ENCODE data around the gene FBLN1. TPM values are rescaled to one million over a fixed set of nuclear protein-coding genes. Genes with fewer than 3 reads are reported as not detected.

The FBLN1 gene
- total RNA-seq, 1 experiment from 2014 or later, result 183 TPM

GRCh38 chr22:45586651-45587405, 84.1 kb downstream of the FBLN1 start:
- Mint-ChIP-seq H3K27me3 (ENCODE audit: low read depth) (no peaks in the 10 kb centered on the region), H3K4me3 (no peak overlapping the region), H3K4me1 (peaks cover 19% of the 10 kb centered on the region), H3K27ac (no peak overlapping the region), H3K36me3 (no peaks in the 10 kb centered on the region), H3K9me3 (no peaks in the 10 kb centered on the region)
- TF ChIP-seq AR (CRISPR knock-in tag; IDR thresholded peaks at IDR 0.05) (no peak), E2F4 (CRISPR knock-in tag; IDR thresholded peaks at IDR 0.05; ENCODE audit: borderline replicate concordance, low read depth) (no peak), NR2C2 (CRISPR knock-in tag; IDR thresholded peaks at IDR 0.05) (no peak), SP1 (CRISPR knock-in tag; conservative IDR thresholded peaks at IDR 0.05) (no peak), PREB (CRISPR knock-in tag; IDR thresholded peaks at IDR 0.05; ENCODE audit: borderline replicate concordance) (no peak), NFE2L1 (CRISPR knock-in tag; IDR thresholded peaks at IDR 0.05) (no peak), STAT6 (CRISPR knock-in tag; conservative IDR thresholded peaks at IDR 0.05; ENCODE audit: low read depth) (no peak), GRHL2 (CRISPR knock-in tag; IDR thresholded peaks at IDR 0.05; ENCODE audit: insufficient replicate concordance, severe bottlenecking) (no peak), RELA (CRISPR knock-in tag; IDR thresholded peaks at IDR 0.05; ENCODE audit: borderline replicate concordance) (no peak), ESRRA (CRISPR knock-in tag; IDR thresholded peaks at IDR 0.05; ENCODE audit: borderline replicate concordance) (no peak), AFF4 (CRISPR knock-in tag; IDR thresholded peaks at IDR 0.05; ENCODE audit: borderline replicate concordance) (no peak), ATF6 (CRISPR knock-in tag; IDR thresholded peaks at IDR 0.05) (no peak), FOXK1 (CRISPR knock-in tag; IDR thresholded peaks at IDR 0.05) (no peak), JAZF1 (CRISPR knock-in tag; IDR thresholded peaks at IDR 0.05) (no peak), ZNF281 (CRISPR knock-in tag; IDR thresholded peaks at IDR 0.05) (no peak), TP53 (CRISPR knock-in tag; IDR thresholded peaks at IDR 0.05) (no peak), ZNF232 (CRISPR knock-in tag; IDR thresholded peaks at IDR 0.05) (no peak), ZNF423 (CRISPR knock-in tag; IDR thresholded peaks at IDR 0.05) (no peak)
- POLR2A ChIA-PET, result no interaction called here
- no peak for DNase-seq (ENCODE audit: low spot score)
- ATAC-seq, result no peak
- CTCF ChIA-PET, result interaction anchor here (1.4 kb wide), 2 partner anchors 10 to 277 kb away, joined by 3 to 4 read pairs; no protein-coding TSS in a partner anchor
